IPS-18a (cell line): ENCODE results near the gene CCDC51.
A peak's percentile ranks its signal among the peaks of the same experiment; 100 is the strongest.

Experiments
- H3K27ac ChIP-seq: one replicate; pipeline ENCODE4 v1.5.1; 2013; ENCODE audit warnings: low read length
- H3K27me3 ChIP-seq: one replicate; pipeline ENCODE4 v1.6.1; 2013; ENCODE audit warnings: mild to moderate bottlenecking, low read length; ENCODE audit not compliant: control insufficient read depth, insufficient read depth
- H3K36me3 ChIP-seq: one replicate; pipeline ENCODE4 v1.6.1; 2013; ENCODE audit warnings: low read depth, low read length; ENCODE audit not compliant: control insufficient read depth
- H3K4me1 ChIP-seq: one replicate; pipeline ENCODE4 v1.6.1; 2013; ENCODE audit warnings: low read depth, low read length; ENCODE audit not compliant: control insufficient read depth
- H3K4me3 ChIP-seq: one replicate; pipeline ENCODE4 v1.5.1; 2013; ENCODE audit warnings: low read length
- H3K9ac ChIP-seq: one replicate; pipeline ENCODE4 v1.6.1; 2013; ENCODE audit warnings: mild to moderate bottlenecking, low read length, moderate library complexity
- H3K9me3 ChIP-seq: one replicate; pipeline ENCODE4 v1.6.1; 2013; ENCODE audit warnings: low read depth, low read length; ENCODE audit not compliant: control insufficient read depth

The CCDC51 gene

GRCh38 chr3:48441940-48442339, 2.0 kb upstream of the CCDC51 start:
- Histone ChIP-seq H3K36me3 (peaks cover 27% of the 10 kb centered on the region), H3K9ac (no peak overlapping the region), H3K4me1 (peaks cover 5% of the 10 kb centered on the region), H3K27ac (no peak overlapping the region), H3K4me3 (peak overlapping the region; percentile 98), H3K9me3 (no peaks in the 10 kb centered on the region), H3K27me3 (no peaks in the 10 kb centered on the region)

- peaks cover 5% of the 10 kb centered on the region for H3K4me1 ChIP-seq
- H3K27ac ChIP-seq: peak overlapping the region; percentile 52
- peak overlapping the region; percentile 88 for H3K9ac ChIP-seq
- H3K9me3 ChIP-seq: no peaks in the 10 kb centered on the region
- no peaks in the 10 kb centered on the region for H3K27me3 ChIP-seq
- H3K36me3 ChIP-seq: peaks cover 27% of the 10 kb centered on the region
- peak overlapping the region; percentile 98 for H3K4me3 ChIP-seq
These were observed 655 bp upstream of the CCDC51 start for GRCh38 chr3:48440590-48440958.

GRCh38 chr3:48437812-48438211, 2.1 kb downstream of the CCDC51 start:
- Histone ChIP-seq H3K9ac (no peak overlapping the region), H3K27me3 (no peaks in the 10 kb centered on the region), H3K36me3 (peaks cover 21% of the 10 kb centered on the region), H3K9me3 (no peaks in the 10 kb centered on the region), H3K4me3 (no peak overlapping the region), H3K27ac (no peak overlapping the region), H3K4me1 (peaks cover 5% of the 10 kb centered on the region)

- H3K36me3 ChIP-seq: peaks cover 21% of the 10 kb centered on the region
- H3K27me3 ChIP-seq: no peaks in the 10 kb centered on the region
- H3K4me1 ChIP-seq: peaks cover 8% of the 10 kb centered on the region
- no peak overlapping the region for H3K9ac ChIP-seq
- no peak overlapping the region for H3K4me3 ChIP-seq
- no peaks in the 10 kb centered on the region for H3K9me3 ChIP-seq
- no peak overlapping the region for H3K27ac ChIP-seq
These were observed 3.1 kb downstream of the CCDC51 start for GRCh38 chr3:48436855-48437254.

- H3K27ac ChIP-seq: no peak overlapping the region
- H3K4me1 ChIP-seq: peaks cover 4% of the 10 kb centered on the region
- peaks cover 20% of the 10 kb centered on the region for H3K36me3 ChIP-seq
- no peak overlapping the region for H3K4me3 ChIP-seq
- H3K9ac ChIP-seq: no peak overlapping the region
- no peaks in the 10 kb centered on the region for H3K27me3 ChIP-seq
- H3K9me3 ChIP-seq: no peaks in the 10 kb centered on the region
These were observed 3.5 kb downstream of the CCDC51 start for GRCh38 chr3:48436477-48436787.

GRCh38 chr3:48435774-48436476, 4.0 kb downstream of the CCDC51 start:
- Histone ChIP-seq H3K36me3 (peaks cover 20% of the 10 kb centered on the region), H3K27ac (no peak overlapping the region), H3K4me3 (no peak overlapping the region), H3K27me3 (no peaks in the 10 kb centered on the region), H3K4me1 (peaks cover 3% of the 10 kb centered on the region), H3K9ac (no peak overlapping the region), H3K9me3 (no peaks in the 10 kb centered on the region)

- H3K36me3 ChIP-seq: peaks cover 20% of the 10 kb centered on the region
- H3K27me3 ChIP-seq: no peaks in the 10 kb centered on the region
- H3K27ac ChIP-seq: no peak overlapping the region
- no peak overlapping the region for H3K4me3 ChIP-seq
- H3K9ac ChIP-seq: no peak overlapping the region
- H3K4me1 ChIP-seq: peaks cover 8% of the 10 kb centered on the region
- H3K9me3 ChIP-seq: no peaks in the 10 kb centered on the region
These were observed 4.7 kb downstream of the CCDC51 start for GRCh38 chr3:48435223-48435595.

- no peaks in the 10 kb centered on the region for H3K27me3 ChIP-seq
- H3K4me1 ChIP-seq: peaks cover 8% of the 10 kb centered on the region
- H3K4me3 ChIP-seq: no peak overlapping the region
- H3K9ac ChIP-seq: no peak overlapping the region
- no peaks in the 10 kb centered on the region for H3K9me3 ChIP-seq
- peaks cover 20% of the 10 kb centered on the region for H3K36me3 ChIP-seq
- no peak overlapping the region for H3K27ac ChIP-seq
These were observed 5.2 kb downstream of the CCDC51 start for GRCh38 chr3:48434591-48435222.

GRCh38 chr3:48433472-48434118, 6.3 kb downstream of the CCDC51 start:
- Histone ChIP-seq H3K27me3 (no peaks in the 10 kb centered on the region), H3K9ac (no peak overlapping the region), H3K4me3 (no peak overlapping the region), H3K27ac (no peak overlapping the region), H3K36me3 (peaks cover 20% of the 10 kb centered on the region), H3K4me1 (peaks cover 8% of the 10 kb centered on the region), H3K9me3 (no peaks in the 10 kb centered on the region)

GRCh38 chr3:48432411-48433371, 7.2 kb downstream of the CCDC51 start:
- Histone ChIP-seq H3K36me3 (peaks cover 20% of the 10 kb centered on the region), H3K27ac (no peak overlapping the region), H3K27me3 (no peaks in the 10 kb centered on the region), H3K9ac (no peak overlapping the region), H3K4me1 (peaks cover 13% of the 10 kb centered on the region), H3K9me3 (no peaks in the 10 kb centered on the region), H3K4me3 (no peak overlapping the region)
